SU-DHL-6 (cell line): ENCODE data around the gene GTPBP4.

Experiments used
- H2AFZ ChIP-seq: fragments of 200-600 bp; sonication (generic); 2 replicates; pipeline ENCODE4 v1.6.1; 2014; ENCODE audit warnings: low read depth, mild to moderate bottlenecking, moderate library complexity, mixed read lengths, antibody characterized with exemption, low read length; ENCODE audit not compliant: severe bottlenecking
- H3F3A ChIP-seq: fragments of 200-600 bp; shearing (Covaris generic); 2 replicates; pipeline ENCODE4 v1.6.0; 2016; ENCODE audit warnings: antibody characterized with exemption, mild to moderate bottlenecking; ENCODE audit not compliant: insufficient read depth
- H3K27ac ChIP-seq: fragments of 200-600 bp; sonication (generic); 2 replicates; pipeline ENCODE4 v1.5.1; 2016; ENCODE audit warnings: low read depth, mild to moderate bottlenecking, low read length, moderate library complexity, mixed read lengths
- H3K27me3 ChIP-seq: fragments of 200-600 bp; sonication (generic), shearing (Covaris generic); 2 replicates; pipeline ENCODE4 v1.6.0; 2014; ENCODE audit warnings: mild to moderate bottlenecking, low read length
- H3K36me3 ChIP-seq: fragments of 200-600 bp; sonication (generic); 2 replicates; pipeline ENCODE4 v1.6.1; 2014; ENCODE audit warnings: mild to moderate bottlenecking, low read length, mixed read lengths
- H3K4me2 ChIP-seq: fragments of 300-600, 200-600 bp; shearing (Covaris generic), sonication (generic); 2 replicates; pipeline ENCODE4 v1.6.0; 2014; ENCODE audit warnings: low read length, low read depth, mild to moderate bottlenecking; ENCODE audit not compliant: poor library complexity, severe bottlenecking
- H3K4me3 ChIP-seq: fragments of 200-600 bp; sonication (generic); 2 replicates; pipeline ENCODE4 v1.5.1; 2014; ENCODE audit warnings: antibody characterized with exemption, low read length, mild to moderate bottlenecking, mixed read lengths; ENCODE audit not compliant: insufficient read depth, poor library complexity, severe bottlenecking
- H3K79me2 ChIP-seq: fragments of 200-600 bp; sonication (generic); 2 replicates; pipeline ENCODE4 v1.6.1; 2014; ENCODE audit warnings: mild to moderate bottlenecking, low read length, moderate library complexity; ENCODE audit not compliant: insufficient read depth
- H3K9ac ChIP-seq: fragments of 200-600 bp; sonication (generic); 2 replicates; pipeline ENCODE4 v1.7.0; 2014; ENCODE audit warnings: mild to moderate bottlenecking, low read length
- H3K9me2 ChIP-seq: fragments of 200-600 bp; sonication (generic); replicated peaks from 2 replicates; pipeline ENCODE4 v1.6.1; 2014; ENCODE audit warnings: low read length; ENCODE audit not compliant: insufficient read depth
- H3K9me3 ChIP-seq: fragments of 200-600 bp; sonication (generic); 2 replicates; pipeline ENCODE4 v1.6.1; 2014; ENCODE audit warnings: low read length, mixed read lengths; ENCODE audit not compliant: insufficient read depth
- H4K20me1 ChIP-seq: fragments of 200-600 bp; sonication (generic); 2 replicates; pipeline ENCODE4 v1.6.1; 2014; ENCODE audit warnings: low read depth, mild to moderate bottlenecking, antibody characterized with exemption, low read length, moderate library complexity, mixed read lengths
- CTCF ChIP-seq: fragments of 200-600 bp; sonication (generic); IDR thresholded peaks from one replicate; pipeline ENCODE4 v1.5.1; 2017; ENCODE audit warnings: antibody characterized with exemption, mild to moderate bottlenecking, low read length, moderate library complexity; ENCODE audit not compliant: insufficient read depth, poor library complexity, severe bottlenecking
- EZH2phosphoT487 ChIP-seq: fragments of 200-600 bp; sonication (generic), shearing (Covaris generic); conservative IDR thresholded peaks from 2 replicates; pipeline ENCODE4 v1.6.1; 2018; ENCODE audit warnings: mild to moderate bottlenecking, antibody characterized with exemption, low read length, moderate library complexity, mixed read lengths

GTPBP4 gene

GRCh38 chr10:995559-995926 is 7.3 kb downstream of the GTPBP4 start:
- Histone ChIP-seq H3K9ac (no peak overlapping the region), H3K9me3 (no peaks in the 10 kb centered on the region), H3K36me3 (peaks cover 35% of the 10 kb centered on the region), H2AFZ (no peak overlapping the region), H3F3A (peaks cover 3% of the 10 kb centered on the region; the same call in 1 of the 2 replicates), H3K4me3 (no peak overlapping the region), H3K79me2 (peaks cover 44% of the 10 kb centered on the region), H3K27me3 (no peaks in the 10 kb centered on the region), H3K27ac (no peak overlapping the region), H3K9me2 (no peaks in the 10 kb centered on the region), H3K4me2 (no peak overlapping the region), H4K20me1 (peaks cover 19% of the 10 kb centered on the region)
- TF ChIP-seq EZH2phosphoT487 (no peak), CTCF (no peak)

- no peaks in the 10 kb centered on the region for H3K9me3 ChIP-seq
- TF ChIP-seq EZH2phosphoT487 (no peak), CTCF (no peak)
- no peaks in the 10 kb centered on the region for H3K9me2 ChIP-seq
- H3K36me3 ChIP-seq: peaks cover 40% of the 10 kb centered on the region
- no peak overlapping the region for H3K9ac ChIP-seq
- H2AFZ ChIP-seq: no peak overlapping the region
- H3K4me2 ChIP-seq: no peak overlapping the region
- H3F3A ChIP-seq: peaks cover 3% of the 10 kb centered on the region; the same call in 1 of the 2 replicates
- H3K4me3 ChIP-seq: no peak overlapping the region
- H3K27ac ChIP-seq: no peak overlapping the region
- H3K79me2 ChIP-seq: peaks cover 42% of the 10 kb centered on the region
- H4K20me1 ChIP-seq: peaks cover 14% of the 10 kb centered on the region
- no peaks in the 10 kb centered on the region for H3K27me3 ChIP-seq
Observed at GRCh38 chr10:996031-996430, 7.8 kb downstream of the GTPBP4 start.

- Histone ChIP-seq H3K79me2 (peaks cover 43% of the 10 kb centered on the region), H3K27ac (no peak overlapping the region), H4K20me1 (peaks cover 10% of the 10 kb centered on the region; the same call in 1 of the 2 replicates), H3K9ac (no peak overlapping the region), H2AFZ (no peak overlapping the region), H3K36me3 (peaks cover 50% of the 10 kb centered on the region), H3K27me3 (no peaks in the 10 kb centered on the region), H3K4me3 (no peak overlapping the region), H3K9me3 (no peaks in the 10 kb centered on the region), H3F3A (peaks cover 3% of the 10 kb centered on the region; the same call in 1 of the 2 replicates), H3K9me2 (no peaks in the 10 kb centered on the region), H3K4me2 (no peak overlapping the region)
- TF ChIP-seq EZH2phosphoT487 (no peak), CTCF (no peak)
Observed at GRCh38 chr10:997266-998022, 9.2 kb downstream of the GTPBP4 start.
